Gastroesophageal sphincter (tissue), 3 donors: ENCODE results near the gene LRRC28.

ENCODE experiments used
- POLR2A ChIP-seq, 2 donors: fragments of 450-650 bp; IDR thresholded peaks; one replicate each; pipeline ENCODE4 v1.6.1; 2017; ENCODE audit warnings: antibody characterized with exemption in 2 of 2, mild to moderate bottlenecking in 2 of 2, moderate library complexity in 1 of 2
- POLR2AphosphoS5 ChIP-seq: sonication (generic); formaldehyde crosslinking; IDR thresholded peaks from one replicate; pipeline ENCODE4 v1.6.1; 2017; ENCODE audit warnings: antibody characterized with exemption
- TF ChIP-seq, protein P1 (sequence below), 4 experiments: fragments of 200-600 bp in 2 of 4; fragments of 450-650 bp in 2 of 4; sonication (generic) in 1 of 4; IDR thresholded peaks; one replicate each; pipeline ENCODE4 v1.5.1; 2017 to 2019; ENCODE audit warnings: antibody characterized with exemption in 4 of 4, mild to moderate bottlenecking in 2 of 4, moderate library complexity in 2 of 4

DNA sequence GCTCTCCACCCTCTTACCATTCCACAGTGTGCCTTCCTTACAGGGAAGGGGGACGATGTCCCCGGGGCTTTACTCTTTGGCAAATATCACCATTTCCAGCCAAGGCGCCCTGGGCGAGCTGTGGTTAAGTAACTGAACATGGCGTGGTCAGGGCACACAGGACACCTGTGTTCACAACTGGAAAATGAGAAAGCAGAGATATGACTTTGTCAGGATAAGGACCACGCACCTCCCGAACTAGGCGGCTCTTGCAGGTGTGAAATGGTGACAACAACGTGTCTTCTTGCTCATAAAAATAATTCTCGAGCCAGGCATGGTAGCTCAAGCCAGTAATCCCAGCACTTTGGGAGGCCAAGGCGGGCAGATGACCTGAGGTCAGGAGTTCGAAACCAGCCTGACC lies 154.8 kb downstream of the LRRC28 start:
- TF ChIP-seq, protein P1, sequence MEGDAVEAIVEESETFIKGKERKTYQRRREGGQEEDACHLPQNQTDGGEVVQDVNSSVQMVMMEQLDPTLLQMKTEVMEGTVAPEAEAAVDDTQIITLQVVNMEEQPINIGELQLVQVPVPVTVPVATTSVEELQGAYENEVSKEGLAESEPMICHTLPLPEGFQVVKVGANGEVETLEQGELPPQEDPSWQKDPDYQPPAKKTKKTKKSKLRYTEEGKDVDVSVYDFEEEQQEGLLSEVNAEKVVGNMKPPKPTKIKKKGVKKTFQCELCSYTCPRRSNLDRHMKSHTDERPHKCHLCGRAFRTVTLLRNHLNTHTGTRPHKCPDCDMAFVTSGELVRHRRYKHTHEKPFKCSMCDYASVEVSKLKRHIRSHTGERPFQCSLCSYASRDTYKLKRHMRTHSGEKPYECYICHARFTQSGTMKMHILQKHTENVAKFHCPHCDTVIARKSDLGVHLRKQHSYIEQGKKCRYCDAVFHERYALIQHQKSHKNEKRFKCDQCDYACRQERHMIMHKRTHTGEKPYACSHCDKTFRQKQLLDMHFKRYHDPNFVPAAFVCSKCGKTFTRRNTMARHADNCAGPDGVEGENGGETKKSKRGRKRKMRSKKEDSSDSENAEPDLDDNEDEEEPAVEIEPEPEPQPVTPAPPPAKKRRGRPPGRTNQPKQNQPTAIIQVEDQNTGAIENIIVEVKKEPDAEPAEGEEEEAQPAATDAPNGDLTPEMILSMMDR (IDR thresholded peaks at IDR 0.05) = no peak
- TF ChIP-seq POLR2A (IDR thresholded peaks at IDR 0.05) (no peak), POLR2AphosphoS5 (no peak)
